Endothelial cell (in vitro differentiated cells): Measurements from ENCODE around the gene EDA. TPM values are rescaled to one million over a fixed set of nuclear protein-coding genes. Genes with fewer than 3 reads are reported as not detected.
"Not testable (repeated sequence)": the region's sequence is repeated elsewhere in the genome, so short reads cannot be mapped to it uniquely, and the experiment has no call there.

Source experiments
- DNase-seq: peaks from one replicate; pipeline ENCODE4 v3.0.0; 2021; ENCODE audit warnings: low spot score
- H3K27ac Mint-ChIP-seq: one replicate; pipeline ENCODE4 v1.8.0; 2021; ENCODE audit warnings: mixed read lengths, inconsistent platforms; ENCODE audit not compliant: unreplicated experiment
- H3K27me3 Mint-ChIP-seq: one replicate; pipeline ENCODE4 v1.8.0; 2021; ENCODE audit warnings: mild to moderate bottlenecking, moderate library complexity, mixed read lengths, inconsistent platforms; ENCODE audit not compliant: unreplicated experiment
- H3K36me3 Mint-ChIP-seq: one replicate; pipeline ENCODE4 v1.8.0; 2021; ENCODE audit warnings: mild to moderate bottlenecking, low read depth, mixed read lengths, inconsistent platforms; ENCODE audit not compliant: unreplicated experiment
- H3K4me1 Mint-ChIP-seq: one replicate; pipeline ENCODE4 v1.8.0; 2021; ENCODE audit warnings: mild to moderate bottlenecking, mixed read lengths, inconsistent platforms; ENCODE audit not compliant: unreplicated experiment
- H3K4me3 Mint-ChIP-seq: one replicate; pipeline ENCODE4 v1.8.0; 2021; ENCODE audit warnings: mild to moderate bottlenecking, mixed read lengths, inconsistent platforms; ENCODE audit not compliant: unreplicated experiment
- H3K9me3 Mint-ChIP-seq: one replicate; pipeline ENCODE4 v1.8.0; 2021; ENCODE audit warnings: mixed read lengths, inconsistent platforms; ENCODE audit not compliant: unreplicated experiment
- CTCF ChIP-seq: fragments of 200-600 bp; sonication (generic); IDR thresholded peaks from one replicate; pipeline ENCODE4 v1.5.0; 2021; ENCODE audit warnings: antibody characterized with exemption; ENCODE audit not compliant: unreplicated experiment
- total RNA-seq: library from RNA; stranded (reverse); fragmentation: NEBNext Ultra II Directional; extraction: Animal tissue kit (Norgen Biotek cat#: 25700); gene quantifications from one replicate; pipeline ENCODE4 v1.2.1, GENCODE V29; 2021; ENCODE audit not compliant: unreplicated experiment

Gene EDA
- total RNA-seq, 1 donor from 2014 or later, result 2.3 TPM

- Mint-ChIP-seq H3K4me3 (no peak overlapping the region), H3K27me3 (peaks cover 3% of the 10 kb centered on the region), H3K36me3 (no peaks in the 10 kb centered on the region), H3K9me3 (no peaks in the 10 kb centered on the region), H3K27ac (no peak overlapping the region), H3K4me1 (no peaks in the 10 kb centered on the region)
- TF ChIP-seq CTCF, result no peak
- no peak for DNase-seq
These were observed 380.2 kb downstream of the EDA start for GRCh38 chrX:69996113-69996468.

GRCh38 chrX:69998299-69998698 is 382.4 kb downstream of the EDA start:
- H3K36me3 Mint-ChIP-seq, H3K4me3 Mint-ChIP-seq, H3K4me1 Mint-ChIP-seq, H3K9me3 Mint-ChIP-seq, H3K27me3 Mint-ChIP-seq, DNase-seq, H3K27ac Mint-ChIP-seq: not testable (repeated sequence)

- no peak for DNase-seq
- H3K27me3 Mint-ChIP-seq, result no peaks in the 10 kb centered on the region
- H3K27ac Mint-ChIP-seq, result no peak overlapping the region
- no peaks in the 10 kb centered on the region for H3K36me3 Mint-ChIP-seq
- no peak for TF ChIP-seq CTCF
- no peaks in the 10 kb centered on the region for H3K9me3 Mint-ChIP-seq
- H3K4me1 Mint-ChIP-seq, result no peaks in the 10 kb centered on the region
- H3K4me3 Mint-ChIP-seq, result no peak overlapping the region
These were observed 385.4 kb downstream of the EDA start for GRCh38 chrX:70001269-70001668.

- Mint-ChIP-seq H3K4me1 (no peaks in the 10 kb centered on the region), H3K4me3 (no peak overlapping the region), H3K27ac (no peak overlapping the region), H3K27me3 (no peaks in the 10 kb centered on the region), H3K9me3 (no peaks in the 10 kb centered on the region), H3K36me3 (no peaks in the 10 kb centered on the region)
- DNase-seq, result no peak
- TF ChIP-seq CTCF, result no peak
These were observed 385.9 kb downstream of the EDA start for GRCh38 chrX:70001708-70002341.

GRCh38 chrX:70007946-70008345 is 392.0 kb downstream of the EDA start:
- no peaks in the 10 kb centered on the region for H3K27me3 Mint-ChIP-seq
- DNase-seq, result no peak
- no peaks in the 10 kb centered on the region for H3K4me1 Mint-ChIP-seq
- H3K36me3 Mint-ChIP-seq, result no peaks in the 10 kb centered on the region
- no peak for TF ChIP-seq CTCF
- no peaks in the 10 kb centered on the region for H3K9me3 Mint-ChIP-seq
- H3K4me3 Mint-ChIP-seq, result no peak overlapping the region
- H3K27ac Mint-ChIP-seq, result no peak overlapping the region
